ENCODE results near the gene KIF12.

The KIF12 gene

DNA sequence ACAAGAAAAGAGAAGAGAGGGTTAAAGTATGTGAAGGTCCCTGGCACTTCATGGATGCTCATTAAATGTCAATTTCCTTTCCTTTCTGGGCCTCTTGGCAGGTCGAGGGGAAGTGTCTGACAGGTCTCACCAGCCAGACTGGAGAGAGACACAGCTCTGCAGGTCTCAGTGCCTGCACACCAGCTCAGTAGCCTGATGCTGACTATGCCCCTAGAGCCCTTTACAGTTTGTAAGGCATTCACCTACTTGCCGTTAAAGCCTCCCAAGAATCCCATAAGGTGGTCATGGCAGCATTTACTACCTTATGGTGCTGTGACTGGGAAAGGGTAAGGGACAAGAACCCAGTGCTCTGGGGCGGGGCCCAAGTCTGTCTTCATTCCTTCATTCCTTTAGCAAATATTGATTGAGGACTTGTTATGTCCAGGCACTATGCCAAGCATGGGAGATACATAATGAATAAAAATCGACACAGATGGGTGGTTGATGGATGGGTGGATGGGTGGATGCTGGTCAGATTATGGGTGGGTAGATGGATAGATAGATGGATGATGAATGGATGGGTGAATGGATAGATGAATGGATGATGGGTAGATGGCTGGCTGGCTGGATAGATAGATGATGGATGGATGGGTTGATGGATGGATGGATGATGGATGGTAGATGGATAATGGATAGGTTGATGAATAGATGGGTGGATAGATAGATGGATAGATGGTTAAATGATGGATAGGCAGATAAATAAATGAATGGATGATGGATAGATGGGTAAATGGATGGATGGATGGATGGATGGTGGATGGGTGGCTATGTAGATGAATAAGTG is 21.3 kb upstream of the KIF12 start:
- ATAC-seq (ENCODE audit: low read depth), result no peak
- Histone ChIP-seq H3K27me3 (ENCODE audit: insufficient read depth, poor library complexity, severe bottlenecking) (peaks cover 11% of the 10 kb centered on the region), H3K9me3 (ENCODE audit: severe bottlenecking) (no peaks in the 10 kb centered on the region), H3K27ac (ENCODE audit: poor library complexity, severe bottlenecking) (no peak overlapping the region), H3K4me1 (ENCODE audit: insufficient read depth, poor library complexity, severe bottlenecking) (no peaks in the 10 kb centered on the region), H3K36me3 (ENCODE audit: low read depth) (no peaks in the 10 kb centered on the region), H3K4me3 (ENCODE audit: severe bottlenecking) (no peak overlapping the region)
- TF ChIP-seq CTCF (IDR thresholded peaks at IDR 0.05; ENCODE audit: poor library complexity, severe bottlenecking), result no peak
- DNase-seq (ENCODE audit: low spot score), result no peak

DNA sequence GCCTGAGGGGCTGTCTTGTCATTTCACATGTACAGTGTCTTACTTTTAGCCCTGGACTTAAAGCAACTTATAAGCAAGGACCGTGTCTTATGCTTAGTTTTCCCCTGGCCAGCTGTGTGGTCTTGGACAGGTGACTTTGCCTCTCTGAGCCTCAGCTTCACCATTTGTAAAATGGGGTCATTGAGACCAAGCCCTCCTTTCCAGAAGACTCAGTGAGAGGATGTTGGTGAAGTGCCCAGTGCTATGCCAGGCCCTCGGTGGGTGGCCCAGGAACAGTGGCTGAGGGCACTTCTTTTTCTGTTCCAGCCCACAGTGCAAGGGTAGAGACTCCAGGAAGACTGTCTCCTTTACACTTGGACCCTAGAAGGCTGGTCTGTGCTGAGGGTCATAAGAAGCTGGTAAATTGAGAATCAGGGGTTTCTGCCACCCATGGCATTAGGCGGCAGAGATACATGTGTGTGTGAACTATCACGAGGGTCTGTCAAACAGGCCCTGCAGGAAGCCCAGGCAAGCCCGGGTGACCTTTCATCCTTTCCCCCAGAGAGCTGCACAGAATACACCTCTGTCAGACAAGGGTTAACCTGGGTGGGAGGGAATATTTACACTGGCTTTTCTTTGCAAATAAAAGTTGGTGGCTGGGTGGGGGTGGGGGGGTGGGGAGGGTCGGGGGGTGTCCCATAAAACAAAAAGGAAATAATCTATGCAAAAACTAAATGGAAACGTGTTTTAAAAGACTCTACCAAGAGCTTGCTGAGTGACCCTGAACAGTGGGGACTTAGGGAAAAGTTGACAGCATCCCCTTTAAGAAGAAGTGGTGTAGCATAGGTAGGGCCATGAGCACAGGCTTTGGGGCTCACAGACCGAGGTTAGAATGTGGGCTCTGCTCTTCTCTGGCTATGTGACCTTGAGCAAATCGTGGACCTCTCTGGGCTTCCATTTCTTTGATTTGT is 20.4 kb upstream of the KIF12 start:
- Histone ChIP-seq H3K4me3 (ENCODE audit: severe bottlenecking) (no peak overlapping the region), H3K27me3 (ENCODE audit: insufficient read depth, poor library complexity, severe bottlenecking) (peaks cover 11% of the 10 kb centered on the region), H3K36me3 (ENCODE audit: low read depth) (no peaks in the 10 kb centered on the region), H3K9me3 (ENCODE audit: severe bottlenecking) (no peaks in the 10 kb centered on the region), H3K27ac (ENCODE audit: poor library complexity, severe bottlenecking) (no peak overlapping the region), H3K4me1 (ENCODE audit: insufficient read depth, poor library complexity, severe bottlenecking) (no peaks in the 10 kb centered on the region)
- DNase-seq (ENCODE audit: low spot score), result no peak
- TF ChIP-seq CTCF (IDR thresholded peaks at IDR 0.05; ENCODE audit: poor library complexity, severe bottlenecking), result no peak
- no peak for ATAC-seq (ENCODE audit: low read depth)

GRCh38 chr9:114117996-114118830 is 19.1 kb upstream of the KIF12 start:
- Histone ChIP-seq H3K4me1 (ENCODE audit: insufficient read depth, poor library complexity, severe bottlenecking) (no peaks in the 10 kb centered on the region), H3K27ac (ENCODE audit: poor library complexity, severe bottlenecking) (no peak overlapping the region), H3K4me3 (ENCODE audit: severe bottlenecking) (no peak overlapping the region), H3K27me3 (ENCODE audit: insufficient read depth, poor library complexity, severe bottlenecking) (peaks cover 11% of the 10 kb centered on the region), H3K9me3 (ENCODE audit: severe bottlenecking) (no peaks in the 10 kb centered on the region), H3K36me3 (ENCODE audit: low read depth) (no peaks in the 10 kb centered on the region)
- no peak for TF ChIP-seq CTCF (IDR thresholded peaks at IDR 0.05; ENCODE audit: poor library complexity, severe bottlenecking)
- ATAC-seq (ENCODE audit: low read depth) (no peak), DNase-seq (ENCODE audit: low spot score) (no peak)

GRCh38 chr9:114117614-114117995 is 18.5 kb upstream of the KIF12 start:
- H3K4me3 ChIP-seq (ENCODE audit: severe bottlenecking), result no peak overlapping the region
- no peak for TF ChIP-seq CTCF (IDR thresholded peaks at IDR 0.05; ENCODE audit: poor library complexity, severe bottlenecking)
- peaks cover 11% of the 10 kb centered on the region for H3K27me3 ChIP-seq (ENCODE audit: insufficient read depth, poor library complexity, severe bottlenecking)
- no peaks in the 10 kb centered on the region for H3K9me3 ChIP-seq (ENCODE audit: severe bottlenecking)
- no peak for ATAC-seq (ENCODE audit: low read depth)
- no peaks in the 10 kb centered on the region for H3K4me1 ChIP-seq (ENCODE audit: insufficient read depth, poor library complexity, severe bottlenecking)
- no peaks in the 10 kb centered on the region for H3K36me3 ChIP-seq (ENCODE audit: low read depth)
- DNase-seq (ENCODE audit: low spot score), result no peak
- H3K27ac ChIP-seq (ENCODE audit: poor library complexity, severe bottlenecking), result no peak overlapping the region

Data from RWPE2 (cell line).